DOHH2 (cell line): Measurements from ENCODE around the gene CRISP2.

Source experiments
- EZH2phosphoT487 ChIP-seq: fragments of 200-600 bp; sonication (generic); IDR thresholded peaks from 2 replicates; pipeline ENCODE4 v1.6.1; 2017; ENCODE audit warnings: borderline replicate concordance, mild to moderate bottlenecking, antibody characterized with exemption, low read length, moderate library complexity, mixed read lengths
- TF ChIP-seq, protein P1 (sequence below): fragments of 200-600 bp; sonication (generic); IDR thresholded peaks from one replicate; pipeline ENCODE4 v1.5.1; 2014; ENCODE audit warnings: antibody characterized with exemption, mild to moderate bottlenecking, low read depth, low read length; ENCODE audit not compliant: poor library complexity, severe bottlenecking

DNA sequence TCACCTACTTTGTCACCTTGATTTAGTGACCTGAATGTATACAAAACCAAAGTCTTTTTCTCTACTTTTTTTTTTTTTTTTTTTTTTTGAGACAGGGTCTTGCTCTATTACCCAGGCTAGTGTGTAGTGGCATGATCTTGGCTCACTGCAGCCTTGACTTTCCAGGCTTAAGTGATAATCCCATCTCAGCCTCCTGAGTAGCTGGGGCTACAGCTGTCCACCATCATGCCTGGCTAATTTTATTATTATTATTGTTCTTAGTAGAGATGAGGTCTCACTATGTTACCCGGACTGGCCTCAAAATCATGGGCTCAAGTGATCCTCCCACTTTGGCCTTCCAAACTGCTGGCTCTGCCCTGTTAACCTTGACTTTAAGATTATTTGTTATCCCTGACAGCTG is 37.5 kb downstream of the CRISP2 start:
- TF ChIP-seq, protein P1, sequence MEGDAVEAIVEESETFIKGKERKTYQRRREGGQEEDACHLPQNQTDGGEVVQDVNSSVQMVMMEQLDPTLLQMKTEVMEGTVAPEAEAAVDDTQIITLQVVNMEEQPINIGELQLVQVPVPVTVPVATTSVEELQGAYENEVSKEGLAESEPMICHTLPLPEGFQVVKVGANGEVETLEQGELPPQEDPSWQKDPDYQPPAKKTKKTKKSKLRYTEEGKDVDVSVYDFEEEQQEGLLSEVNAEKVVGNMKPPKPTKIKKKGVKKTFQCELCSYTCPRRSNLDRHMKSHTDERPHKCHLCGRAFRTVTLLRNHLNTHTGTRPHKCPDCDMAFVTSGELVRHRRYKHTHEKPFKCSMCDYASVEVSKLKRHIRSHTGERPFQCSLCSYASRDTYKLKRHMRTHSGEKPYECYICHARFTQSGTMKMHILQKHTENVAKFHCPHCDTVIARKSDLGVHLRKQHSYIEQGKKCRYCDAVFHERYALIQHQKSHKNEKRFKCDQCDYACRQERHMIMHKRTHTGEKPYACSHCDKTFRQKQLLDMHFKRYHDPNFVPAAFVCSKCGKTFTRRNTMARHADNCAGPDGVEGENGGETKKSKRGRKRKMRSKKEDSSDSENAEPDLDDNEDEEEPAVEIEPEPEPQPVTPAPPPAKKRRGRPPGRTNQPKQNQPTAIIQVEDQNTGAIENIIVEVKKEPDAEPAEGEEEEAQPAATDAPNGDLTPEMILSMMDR = no peak
- no peak for TF ChIP-seq EZH2phosphoT487
